ENCODE measurements around the gene ARVCF. TPM values are rescaled to one million over a fixed set of nuclear protein-coding genes. Genes with fewer than 3 reads are reported as not detected.

ARVCF gene
- total and polyA plus RNA-seq, 2 experiments from 2014 or later: 15.6 to 122 TPM

- TF ChIP-seq ZNF462 (CRISPR knock-in tag; IDR thresholded peaks at IDR 0.05) (no peak), POLR2AphosphoS5 (IDR thresholded peaks at IDR 0.05; ENCODE audit: low read depth) (no peak), CREB1 (CRISPR knock-in tag; IDR thresholded peaks at IDR 0.05; ENCODE audit: low read depth) (no peak), EZH2phosphoT487 (IDR thresholded peaks at IDR 0.05; ENCODE audit: unreplicated experiment) (no peak), STAT1 (IDR thresholded peaks at IDR 0.05; ENCODE audit: unreplicated experiment) (no peak), JUNB (IDR thresholded peaks at IDR 0.05; ENCODE audit: unreplicated experiment) (no peak), NANOG (IDR thresholded peaks at IDR 0.05; ENCODE audit: borderline replicate concordance) (no peak), ZNF114 (CRISPR knock-in tag; IDR thresholded peaks at IDR 0.05) (no peak)
Measured at GRCh38 chr22:20014526-20015186, 2.0 kb downstream of the ARVCF start (continued).

DNA sequence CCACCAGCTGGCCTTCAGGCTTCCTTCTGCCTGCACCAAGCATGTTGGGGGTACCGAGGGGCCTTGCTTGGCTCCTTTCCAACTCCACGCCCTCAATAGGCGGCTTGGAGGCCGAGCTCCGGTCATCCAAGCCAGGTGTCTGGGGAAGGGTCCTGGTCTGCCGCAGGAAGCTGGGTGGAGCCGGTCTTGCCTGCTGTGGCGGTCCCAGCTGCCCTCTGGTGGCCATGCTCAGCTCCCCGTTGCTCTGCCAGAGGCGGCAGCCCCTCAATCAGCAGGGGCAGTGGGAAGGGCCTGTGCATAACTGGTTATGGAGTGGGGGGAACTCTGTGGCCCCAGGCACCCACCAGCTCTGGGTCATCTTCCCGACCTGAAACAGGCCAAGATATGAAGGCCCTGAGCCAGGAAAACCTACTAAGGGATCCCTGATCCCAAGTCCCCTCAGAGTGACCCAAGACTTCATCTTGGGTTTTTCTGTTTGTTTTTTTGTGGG lies 3.2 kb downstream of the ARVCF start:
- Histone ChIP-seq H3K9me2 (ENCODE audit: insufficient read depth) (no peaks in the 10 kb centered on the region), H3K4me1 (ENCODE audit: insufficient read depth) (peaks cover 10% of the 10 kb centered on the region; the same call in 1 of the 2 replicates), H4K20me1 (replicated peaks; ENCODE audit: insufficient read depth) (no peaks in the 10 kb centered on the region), H3K27me3 (ENCODE audit: insufficient read depth) (peaks cover 25% of the 10 kb centered on the region), H3F3A (replicated peaks; ENCODE audit: low read depth) (no peaks in the 10 kb centered on the region), H3K4me3 (no peak overlapping the region), H3K4me2 (no peak overlapping the region), H3K36me3 (ENCODE audit: insufficient read depth) (no peaks in the 10 kb centered on the region), H2AFZ (no peak overlapping the region), H3K79me2 (replicated peaks; ENCODE audit: insufficient read depth) (no peaks in the 10 kb centered on the region), H3K27ac (ENCODE audit: low read depth) (no peak overlapping the region)
- peak; percentile 88 for DNase-seq (ENCODE audit: low spot score)
- Mint-ChIP-seq H3K36me3 (ENCODE audit: low read depth) (no peaks in the 10 kb centered on the region; the same call in 2 of the 3 replicates), H3K4me1 (peaks cover 2% of the 10 kb centered on the region; the same call in 2 of the 3 replicates), H3K9me3 (no peaks in the 10 kb centered on the region), H3K4me3 (no peak overlapping the region), H3K27ac (no peak overlapping the region), H3K27me3 (ENCODE audit: insufficient read depth, low read depth, poor library complexity) (peaks cover 23% of the 10 kb centered on the region)
- ATAC-seq: peak; percentile 65
- TF ChIP-seq CTCF (conservative IDR thresholded peaks at IDR 0.05; ENCODE audit: low read depth in 2 of 2) (peak; percentile 82 to 92), CREB1 (CRISPR knock-in tag; IDR thresholded peaks at IDR 0.05; ENCODE audit: low read depth) (no peak)
